ENCODE data around the gene ST13.
"Not testable (repeated sequence)": the region's sequence is repeated elsewhere in the genome, so short reads cannot be mapped to it uniquely, and the experiment has no call there.

ST13 gene

GRCh38 chr22:40834619-40835018, 21.8 kb downstream of the ST13 start:
- no peak for DNase-seq

- no peak for DNase-seq
Measured at GRCh38 chr22:40829131-40829530, 27.3 kb downstream of the ST13 start.

- no peak for DNase-seq
Measured at GRCh38 chr22:40826984-40827741, 29.3 kb downstream of the ST13 start.

- DNase-seq, result not testable (repeated sequence)
Measured at GRCh38 chr22:40826292-40826691, 30.1 kb downstream of the ST13 start.

GRCh38 chr22:40823426-40823825, 33.0 kb downstream of the ST13 start:
- no peak for DNase-seq

GRCh38 chr22:40819599-40820140, 36.8 kb downstream of the ST13 start:
- DNase-seq, result peak; percentile 74

- DNase-seq, result peak; percentile 98
Measured at GRCh38 chr22:40818747-40819598, 37.5 kb downstream of the ST13 start, which contains the start of gene SLC25A17. SLC25A17 (minus strand) TSS chr22:40819346; CDS start chr22:40819248, 98 bp downstream.

GRCh38 chr22:40818192-40818746, 38.2 kb downstream of the ST13 start:
- DNase-seq, result no peak

GRCh38 chr22:40817737-40818136, 38.7 kb downstream of the ST13 start:
- DNase-seq, result no peak

GRCh38 chr22:40813912-40814315, 42.5 kb downstream of the ST13 start:
- no peak for DNase-seq

GRCh38 chr22:40808018-40808841, 48.2 kb downstream of the ST13 start:
- peak; percentile 51 for DNase-seq

GRCh38 chr22:40806711-40807110, 49.7 kb downstream of the ST13 start:
- DNase-seq, result no peak

GRCh38 chr22:40805699-40806203, 50.7 kb downstream of the ST13 start:
- no peak for DNase-seq

GRCh38 chr22:40805239-40805638, 51.2 kb downstream of the ST13 start:
- DNase-seq, result no peak

- no peak for DNase-seq
Measured at GRCh38 chr22:40803321-40803720, 53.1 kb downstream of the ST13 start.

GRCh38 chr22:40799008-40799407, 57.4 kb downstream of the ST13 start:
- no peak for DNase-seq

GRCh38 chr22:40797427-40797826, 59.0 kb downstream of the ST13 start:
- no peak for DNase-seq

GRCh38 chr22:40792451-40792850, 64.0 kb downstream of the ST13 start:
- DNase-seq, result no peak

GRCh38 chr22:40791241-40791640, 65.2 kb downstream of the ST13 start:
- DNase-seq, result no peak

GRCh38 chr22:40789131-40789530, 67.3 kb downstream of the ST13 start:
- DNase-seq, result no peak

- no peak for DNase-seq
Measured at GRCh38 chr22:40782521-40782920, 73.9 kb downstream of the ST13 start.

- not testable (repeated sequence) for DNase-seq
Measured at GRCh38 chr22:40781749-40782148, 74.7 kb downstream of the ST13 start.

Measured in NCI-H69 (cell line).